ENCODE measurements around the gene SNRNP70. TPM values are rescaled to one million over a fixed set of nuclear protein-coding genes. Genes with fewer than 3 reads are reported as not detected.

The SNRNP70 gene
- total RNA-seq, 4 donors from 2014 or later = 55.6 to 305 (median 107) TPM

- TF ChIP-seq CTCF (IDR thresholded peaks at IDR 0.05 in 4 of 5, conservative IDR thresholded peaks at IDR 0.05 in 1 of 5) (no peak), POLR2A (IDR thresholded peaks at IDR 0.05) (no peak)
- Histone ChIP-seq H3K4me3 (peak overlapping the region in 1 of 4 donors; percentile 5), H3K27ac (peak overlapping the region; percentile 75 to 85 (median 78)), H3K27me3 (no peaks in the 10 kb centered on the region), H3K36me3 (peaks cover 0 to 64% of the 10 kb centered on the region in 2 donors), H3K9me3 (no peaks in the 10 kb centered on the region), H3K4me1 (peaks cover 46 to 50% of the 10 kb centered on the region in 2 donors)
- peak; percentile 82 for ATAC-seq
- peak; percentile 65 to 86 for DNase-seq
- in situ Hi-C loops (cut with MboI; ENCODE audit: low sequenced_read_pairs in 4 of 4) (loop anchor here in 3 of 4 donors (5.0 to 10.0 kb wide), 4 partner anchors 53 to 110 kb away; no protein-coding TSS in a partner anchor), intact Hi-C loops (cut with DNase I; ENCODE audit: low total_unique reads) (no loop called here)
Observed at GRCh38 chr19:49094505-49095482, 9.5 kb downstream of the SNRNP70 start.

- no peak overlapping the region for H3K4me3 ChIP-seq
- H3K27ac ChIP-seq = peak overlapping the region; percentile 75 to 85 (median 78)
- no peaks in the 10 kb centered on the region for H3K9me3 ChIP-seq
- peaks cover 0 to 64% of the 10 kb centered on the region in 2 donors for H3K36me3 ChIP-seq
- DNase-seq (peak; percentile 50 to 80), ATAC-seq (peak; percentile 62 to 77)
- H3K4me1 ChIP-seq = peaks cover 46 to 50% of the 10 kb centered on the region in 2 donors
- H3K27me3 ChIP-seq = no peaks in the 10 kb centered on the region
- in situ Hi-C loops (cut with MboI; ENCODE audit: low sequenced_read_pairs in 4 of 4) (loop anchor here in 3 of 4 donors (5.0 to 10.0 kb wide), 4 partner anchors 50 to 107 kb away; no protein-coding TSS in a partner anchor), intact Hi-C loops (cut with DNase I; ENCODE audit: low total_unique reads) (loop anchor here (1.0 kb wide), 3 partner anchors 9 to 101 kb away; no protein-coding TSS in a partner anchor)
- TF ChIP-seq CTCF (IDR thresholded peaks at IDR 0.05 in 4 of 5, conservative IDR thresholded peaks at IDR 0.05 in 1 of 5) (peak; percentile 97 to 99 (median 99)), POLR2A (IDR thresholded peaks at IDR 0.05) (no peak)
Observed at GRCh38 chr19:49097453-49098288, 12.4 kb downstream of the SNRNP70 start.

- H3K27ac ChIP-seq = peak overlapping the region; percentile 75 to 85 (median 78)
- peak in 1 of 2 donors; percentile 65 for DNase-seq
- no peaks in the 10 kb centered on the region for H3K9me3 ChIP-seq
- in situ Hi-C loops (cut with MboI; ENCODE audit: low sequenced_read_pairs in 4 of 4) = loop anchor here in 3 of 4 donors (5.0 to 10.0 kb wide), 4 partner anchors 49 to 106 kb away; no protein-coding TSS in a partner anchor
- ATAC-seq = peak; percentile 75
- peaks cover 44 to 50% of the 10 kb centered on the region in 2 donors for H3K4me1 ChIP-seq
- H3K36me3 ChIP-seq = peaks cover 0 to 64% of the 10 kb centered on the region in 2 donors
- H3K4me3 ChIP-seq = no peak overlapping the region
- intact Hi-C loops (cut with DNase I; ENCODE audit: low total_unique reads) = loop anchor here (1.0 kb wide), 2 partner anchors 48 to 100 kb away; no protein-coding TSS in a partner anchor
- TF ChIP-seq CTCF (IDR thresholded peaks at IDR 0.05 in 4 of 5, conservative IDR thresholded peaks at IDR 0.05 in 1 of 5) (no peak), POLR2A (IDR thresholded peaks at IDR 0.05) (no peak)
- H3K27me3 ChIP-seq = no peaks in the 10 kb centered on the region
Observed at GRCh38 chr19:49098795-49099194, 13.5 kb downstream of the SNRNP70 start.

GRCh38 chr19:49101160-49101559 is 15.9 kb downstream of the SNRNP70 start:
- ATAC-seq = no peak
- H3K9me3 ChIP-seq = no peaks in the 10 kb centered on the region
- intact Hi-C loops (cut with DNase I; ENCODE audit: low total_unique reads) (no loop called here), in situ Hi-C loops (cut with MboI; ENCODE audit: low sequenced_read_pairs in 4 of 4) (no loop called here)
- no peak overlapping the region for H3K4me3 ChIP-seq
- peak overlapping the region in 3 of 4 donors; percentile 1 to 37 (median 34) for H3K27ac ChIP-seq
- H3K27me3 ChIP-seq = no peaks in the 10 kb centered on the region
- TF ChIP-seq CTCF (IDR thresholded peaks at IDR 0.05 in 4 of 5, conservative IDR thresholded peaks at IDR 0.05 in 1 of 5) = no peak
- peaks cover 27 to 33% of the 10 kb centered on the region in 2 donors for H3K4me1 ChIP-seq
- peaks cover 0 to 83% of the 10 kb centered on the region in 2 donors for H3K36me3 ChIP-seq
- DNase-seq = no peak

Data from gastrocnemius medialis (tissue), 4 donors.